ENCODE data around the gene RAB34. TPM values are rescaled to one million over a fixed set of nuclear protein-coding genes. Genes with fewer than 3 reads are reported as not detected.
A peak's percentile ranks its signal among the peaks of the same experiment; 100 is the strongest.

The RAB34 gene
- total and polyA plus RNA-seq, 9 of the 15 experiments (the other 6 are each of a cell fraction or from before 2014, with no cell fraction given): 0.07 to 3.8 (median 0.46) TPM; not detected in 1

DNA sequence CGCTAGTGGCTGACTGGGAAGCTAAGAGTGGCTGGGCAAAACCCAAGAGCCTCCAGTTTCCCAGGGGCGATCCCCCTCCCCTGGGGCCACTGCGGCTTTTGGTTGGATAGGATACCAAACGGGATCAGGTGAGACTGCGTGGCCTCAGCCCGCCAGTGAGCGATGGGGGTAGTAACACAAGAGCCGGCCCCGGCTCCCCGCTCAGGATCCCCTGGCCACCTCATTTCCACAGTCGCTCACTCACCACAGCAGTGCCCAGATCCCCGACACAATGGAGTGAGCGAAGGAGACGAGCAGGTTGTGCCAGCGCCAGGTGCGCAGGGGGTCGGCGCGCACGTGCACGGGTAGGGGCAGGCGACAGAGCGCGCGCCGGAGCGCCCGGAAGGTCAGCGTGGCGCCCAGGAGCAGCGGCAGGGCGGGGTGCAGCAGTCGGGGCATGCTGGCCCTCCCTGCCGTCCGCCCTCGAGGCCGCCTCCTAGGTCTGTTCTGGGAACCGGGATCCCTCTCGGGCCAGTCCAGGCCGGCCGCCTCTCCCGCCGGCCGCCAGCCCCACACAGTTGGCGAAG is 8.1 kb upstream of the RAB34 start (continued):
- TF ChIP-seq PYGO2 (tag; IDR thresholded peaks at IDR 0.05) (no peak), KDM4B (IDR thresholded peaks at IDR 0.05; ENCODE audit: borderline replicate concordance in 2 of 2, low read depth in 1 of 2) (peak in 1 of 2 experiments; percentile 16; a peak in 1 of 4 replicates), RBM17 (IDR thresholded peaks at IDR 0.05; ENCODE audit: borderline replicate concordance, low read depth, low read length) (no peak), TAF7 (tag; IDR thresholded peaks at IDR 0.05) (no peak), ZNF12 (CRISPR knock-in tag; IDR thresholded peaks at IDR 0.05) (peak; percentile 83; the same call in 1 of the 2 replicates), NR2C2 (CRISPR knock-in tag; IDR thresholded peaks at IDR 0.05) (peak; percentile 86), NR2C2 (tag; IDR thresholded peaks at IDR 0.05) (peak; percentile 69; the same call in 1 of the 2 replicates), ZNF551 (CRISPR knock-in tag; IDR thresholded peaks at IDR 0.05) (no peak), EHMT2 (IDR thresholded peaks at IDR 0.05) (no peak), ZSCAN29 (IDR thresholded peaks at IDR 0.05) (peak; percentile 62; the same call in 1 of the 2 replicates), RBFOX2 (IDR thresholded peaks at IDR 0.05; ENCODE audit: low read depth, low read length) (peak; percentile 89), MTA1 (IDR thresholded peaks at IDR 0.05; ENCODE audit: borderline replicate concordance) (0 out of 2 replicates have a peak, but pooled peaks have one; percentile 18), BRD9 (IDR thresholded peaks at IDR 0.05; ENCODE audit: low read depth, partially characterized antibody) (no peak), SIRT6 (IDR thresholded peaks at IDR 0.05; ENCODE audit: low read depth, low read length) (peak; percentile 49), LEF1 (IDR thresholded peaks at IDR 0.05) (peak; percentile 16; the same call in 1 of the 2 replicates), ZBED1 (IDR thresholded peaks at IDR 0.05) (0 out of 2 replicates have a peak, but pooled peaks have one; percentile 29), POLR2B (IDR thresholded peaks at IDR 0.05; ENCODE audit: low read depth, partially characterized antibody) (peak; percentile 11), FIP1L1 (IDR thresholded peaks at IDR 0.05; ENCODE audit: low read depth, low read length, poor library complexity, severe bottlenecking) (peak; percentile 98), TCF7 (IDR thresholded peaks at IDR 0.05; ENCODE audit: borderline replicate concordance) (peak; percentile 37; the same call in 1 of the 2 replicates), SMAD4 (CRISPR knock-in tag; conservative IDR thresholded peaks at IDR 0.05) (peak; percentile 82; the same call in 1 of the 2 replicates), DPF2 (IDR thresholded peaks at IDR 0.05) (0 out of 2 replicates have a peak, but pooled peaks have one; percentile 6), CCNT2 (IDR thresholded peaks at IDR 0.05; ENCODE audit: borderline replicate concordance, extremely low read depth, insufficient read length, low read depth, low read length) (peak; percentile 81), POLR2AphosphoS5 (IDR thresholded peaks at IDR 0.05; ENCODE audit: control insufficient read depth, insufficient read depth, low read depth, low read length) (peak; percentile 73; the same call in 1 of the 2 replicates)
- TF ChIP-seq, protein P1, sequence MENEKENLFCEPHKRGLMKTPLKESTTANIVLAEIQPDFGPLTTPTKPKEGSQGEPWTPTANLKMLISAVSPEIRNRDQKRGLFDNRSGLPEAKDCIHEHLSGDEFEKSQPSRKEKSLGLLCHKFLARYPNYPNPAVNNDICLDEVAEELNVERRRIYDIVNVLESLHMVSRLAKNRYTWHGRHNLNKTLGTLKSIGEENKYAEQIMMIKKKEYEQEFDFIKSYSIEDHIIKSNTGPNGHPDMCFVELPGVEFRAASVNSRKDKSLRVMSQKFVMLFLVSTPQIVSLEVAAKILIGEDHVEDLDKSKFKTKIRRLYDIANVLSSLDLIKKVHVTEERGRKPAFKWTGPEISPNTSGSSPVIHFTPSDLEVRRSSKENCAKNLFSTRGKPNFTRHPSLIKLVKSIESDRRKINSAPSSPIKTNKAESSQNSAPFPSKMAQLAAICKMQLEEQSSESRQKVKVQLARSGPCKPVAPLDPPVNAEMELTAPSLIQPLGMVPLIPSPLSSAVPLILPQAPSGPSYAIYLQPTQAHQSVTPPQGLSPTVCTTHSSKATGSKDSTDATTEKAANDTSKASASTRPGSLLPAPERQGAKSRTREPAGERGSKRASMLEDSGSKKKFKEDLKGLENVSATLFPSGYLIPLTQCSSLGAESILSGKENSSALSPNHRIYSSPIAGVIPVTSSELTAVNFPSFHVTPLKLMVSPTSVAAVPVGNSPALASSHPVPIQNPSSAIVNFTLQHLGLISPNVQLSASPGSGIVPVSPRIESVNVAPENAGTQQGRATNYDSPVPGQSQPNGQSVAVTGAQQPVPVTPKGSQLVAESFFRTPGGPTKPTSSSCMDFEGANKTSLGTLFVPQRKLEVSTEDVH (IDR thresholded peaks at IDR 0.05; ENCODE audit: low read depth, partially characterized antibody): peak; percentile 31
- TF ChIP-seq, protein P2, sequence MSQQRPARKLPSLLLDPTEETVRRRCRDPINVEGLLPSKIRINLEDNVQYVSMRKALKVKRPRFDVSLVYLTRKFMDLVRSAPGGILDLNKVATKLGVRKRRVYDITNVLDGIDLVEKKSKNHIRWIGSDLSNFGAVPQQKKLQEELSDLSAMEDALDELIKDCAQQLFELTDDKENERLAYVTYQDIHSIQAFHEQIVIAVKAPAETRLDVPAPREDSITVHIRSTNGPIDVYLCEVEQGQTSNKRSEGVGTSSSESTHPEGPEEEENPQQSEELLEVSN (IDR thresholded peaks at IDR 0.05; ENCODE audit: borderline replicate concordance in 1 of 2, extremely low read depth in 1 of 2, insufficient read depth in 1 of 2, insufficient read length in 1 of 2, low read depth in 1 of 2, low read length in 1 of 2, poor library complexity in 1 of 2, severe bottlenecking in 1 of 2): peak; percentile 85 to 95
